ENCODE data around the gene FAM237B. TPM values are rescaled to one million over a fixed set of nuclear protein-coding genes. Genes with fewer than 3 reads are reported as not detected.
A peak's percentile ranks its signal among the peaks of the same experiment; 100 is the strongest.

FAM237B gene
- total RNA-seq, 1 donor from 2014 or later = not detected

- H3K4me3 ChIP-seq = no peak overlapping the region
- H3K4me2 ChIP-seq = no peak overlapping the region
- H4K20me1 ChIP-seq (ENCODE audit: low read depth) = no peaks in the 10 kb centered on the region
- peaks cover 4% of the 10 kb centered on the region for H3K4me1 ChIP-seq
- H3K27me3 ChIP-seq = peaks cover 34% of the 10 kb centered on the region
- Mint-ChIP-seq H3K27me3 (ENCODE audit: insufficient read depth, low read depth) (peaks cover 6% of the 10 kb centered on the region), H3K36me3 (no peaks in the 10 kb centered on the region), H3K4me3 (no peak overlapping the region), H3K9me3 (no peaks in the 10 kb centered on the region), H3K4me1 (peaks cover 2% of the 10 kb centered on the region), H3K27ac (no peak overlapping the region)
- H3K36me3 ChIP-seq = no peaks in the 10 kb centered on the region
- no peak overlapping the region for H3K27ac ChIP-seq
- H3F3A ChIP-seq (ENCODE audit: low read depth) = no peaks in the 10 kb centered on the region
- H3K79me2 ChIP-seq (ENCODE audit: low read depth) = no peaks in the 10 kb centered on the region
- no peak overlapping the region for H2AFZ ChIP-seq (replicated peaks)
- DNase-seq (ENCODE audit: low spot score) = no peak
- H3K9me3 ChIP-seq (ENCODE audit: low read depth) = no peaks in the 10 kb centered on the region
- TF ChIP-seq, protein P1, sequence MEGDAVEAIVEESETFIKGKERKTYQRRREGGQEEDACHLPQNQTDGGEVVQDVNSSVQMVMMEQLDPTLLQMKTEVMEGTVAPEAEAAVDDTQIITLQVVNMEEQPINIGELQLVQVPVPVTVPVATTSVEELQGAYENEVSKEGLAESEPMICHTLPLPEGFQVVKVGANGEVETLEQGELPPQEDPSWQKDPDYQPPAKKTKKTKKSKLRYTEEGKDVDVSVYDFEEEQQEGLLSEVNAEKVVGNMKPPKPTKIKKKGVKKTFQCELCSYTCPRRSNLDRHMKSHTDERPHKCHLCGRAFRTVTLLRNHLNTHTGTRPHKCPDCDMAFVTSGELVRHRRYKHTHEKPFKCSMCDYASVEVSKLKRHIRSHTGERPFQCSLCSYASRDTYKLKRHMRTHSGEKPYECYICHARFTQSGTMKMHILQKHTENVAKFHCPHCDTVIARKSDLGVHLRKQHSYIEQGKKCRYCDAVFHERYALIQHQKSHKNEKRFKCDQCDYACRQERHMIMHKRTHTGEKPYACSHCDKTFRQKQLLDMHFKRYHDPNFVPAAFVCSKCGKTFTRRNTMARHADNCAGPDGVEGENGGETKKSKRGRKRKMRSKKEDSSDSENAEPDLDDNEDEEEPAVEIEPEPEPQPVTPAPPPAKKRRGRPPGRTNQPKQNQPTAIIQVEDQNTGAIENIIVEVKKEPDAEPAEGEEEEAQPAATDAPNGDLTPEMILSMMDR (IDR thresholded peaks at IDR 0.05) = no peak
- no peak for TF ChIP-seq EZH2 (IDR thresholded peaks at IDR 0.05)
- TF ChIP-seq EZH2phosphoT487 (IDR thresholded peaks at IDR 0.05) = no peak
- H3K9ac ChIP-seq = no peak overlapping the region
Measured at GRCh38 chr7:90326500-90326899, 5.4 kb upstream of the FAM237B start.

DNA sequence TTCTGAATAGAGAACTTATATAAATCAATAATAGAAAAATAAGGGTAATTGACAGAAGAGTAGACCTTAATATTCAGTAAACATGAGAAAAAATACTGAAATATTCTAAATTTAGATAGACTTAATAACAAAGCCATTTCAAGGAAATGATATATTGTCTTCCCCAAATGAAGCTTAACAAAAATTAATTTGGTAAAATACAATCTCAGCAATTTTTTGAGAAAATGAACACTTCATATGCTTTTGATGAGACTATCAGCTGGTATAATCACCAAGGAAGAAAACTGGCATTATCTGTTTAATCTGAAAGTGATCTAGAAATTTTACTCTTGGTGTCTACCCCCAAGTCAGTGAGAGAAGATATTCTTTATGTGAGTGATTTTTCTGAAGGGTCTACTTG lies 1.7 kb upstream of the FAM237B start:
- no peak for DNase-seq (ENCODE audit: low spot score)
- Histone ChIP-seq H3K9ac (no peak overlapping the region), H3K36me3 (no peaks in the 10 kb centered on the region), H3K4me2 (no peak overlapping the region), H3F3A (ENCODE audit: low read depth) (no peaks in the 10 kb centered on the region), H4K20me1 (ENCODE audit: low read depth) (no peaks in the 10 kb centered on the region), H3K27me3 (peaks cover 71% of the 10 kb centered on the region), H3K27ac (no peak overlapping the region), H2AFZ (replicated peaks) (no peak overlapping the region), H3K4me3 (no peak overlapping the region), H3K9me3 (ENCODE audit: low read depth) (no peaks in the 10 kb centered on the region), H3K79me2 (ENCODE audit: low read depth) (no peaks in the 10 kb centered on the region), H3K4me1 (peaks cover 4% of the 10 kb centered on the region)
- Mint-ChIP-seq H3K27me3 (ENCODE audit: insufficient read depth, low read depth) (peaks cover 17% of the 10 kb centered on the region), H3K4me1 (peaks cover 8% of the 10 kb centered on the region), H3K4me3 (no peak overlapping the region), H3K9me3 (no peaks in the 10 kb centered on the region), H3K27ac (no peak overlapping the region), H3K36me3 (no peaks in the 10 kb centered on the region)
- TF ChIP-seq EZH2phosphoT487 (IDR thresholded peaks at IDR 0.05) (no peak), EZH2 (IDR thresholded peaks at IDR 0.05) (no peak)
- TF ChIP-seq, protein P1 (IDR thresholded peaks at IDR 0.05) = no peak

DNA sequence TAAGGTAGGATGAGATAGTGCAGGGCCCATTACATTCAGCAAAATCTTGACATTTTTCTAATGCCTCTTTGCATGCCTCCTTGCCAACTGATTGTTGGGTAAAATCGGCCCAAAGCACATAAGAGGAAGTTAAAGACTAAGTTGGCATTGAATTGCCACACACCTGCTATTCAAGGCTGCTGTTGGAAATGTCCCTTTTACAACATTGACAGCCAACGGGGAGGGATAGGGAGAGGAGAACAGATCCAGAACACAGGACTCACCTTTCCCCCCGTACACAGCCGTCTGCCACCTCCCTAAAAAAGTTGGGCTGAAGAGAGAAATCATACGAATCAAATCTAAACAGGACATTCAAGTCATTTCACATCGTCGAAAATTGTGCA lies 695 bp downstream of the FAM237B start:
- H3F3A ChIP-seq (ENCODE audit: low read depth) = no peaks in the 10 kb centered on the region
- Mint-ChIP-seq H3K27me3 (ENCODE audit: insufficient read depth, low read depth) (peaks cover 17% of the 10 kb centered on the region), H3K36me3 (no peaks in the 10 kb centered on the region), H3K9me3 (no peaks in the 10 kb centered on the region), H3K27ac (no peak overlapping the region), H3K4me3 (peak overlapping the region; percentile 81), H3K4me1 (peaks cover 8% of the 10 kb centered on the region)
- no peak for TF ChIP-seq EZH2 (IDR thresholded peaks at IDR 0.05)
- no peak for TF ChIP-seq EZH2phosphoT487 (IDR thresholded peaks at IDR 0.05)
- TF ChIP-seq, protein P1 (IDR thresholded peaks at IDR 0.05) = no peak
- H3K4me2 ChIP-seq = peak overlapping the region; percentile 90
- peaks cover 86% of the 10 kb centered on the region for H3K27me3 ChIP-seq
- no peaks in the 10 kb centered on the region for H3K9me3 ChIP-seq (ENCODE audit: low read depth)
- H3K4me1 ChIP-seq = no peaks in the 10 kb centered on the region
- H2AFZ ChIP-seq (replicated peaks) = peak overlapping the region; percentile 90
- H3K79me2 ChIP-seq (ENCODE audit: low read depth) = no peaks in the 10 kb centered on the region
- H3K4me3 ChIP-seq = peak overlapping the region; percentile 53
- H3K27ac ChIP-seq = no peak overlapping the region
- H3K36me3 ChIP-seq = no peaks in the 10 kb centered on the region
- no peak for DNase-seq (ENCODE audit: low spot score)
- no peaks in the 10 kb centered on the region for H4K20me1 ChIP-seq (ENCODE audit: low read depth)
- no peak overlapping the region for H3K9ac ChIP-seq

Data from neural progenitor cell (in vitro differentiated cells).